GM19372 (cell line): ENCODE results near the gene FHDC1.
"Not testable (repeated sequence)": the region's sequence is repeated elsewhere in the genome, so short reads cannot be mapped to it uniquely, and the experiment has no call there.

Experiments
- ATAC-seq: cut with Tn5 transposase; IDR thresholded peaks from one replicate; pipeline ENCODE4 v1.9.1; 2021; ENCODE audit warnings: mild to moderate bottlenecking, low read depth, moderate library complexity; ENCODE audit not compliant: unreplicated experiment

Gene FHDC1

DNA sequence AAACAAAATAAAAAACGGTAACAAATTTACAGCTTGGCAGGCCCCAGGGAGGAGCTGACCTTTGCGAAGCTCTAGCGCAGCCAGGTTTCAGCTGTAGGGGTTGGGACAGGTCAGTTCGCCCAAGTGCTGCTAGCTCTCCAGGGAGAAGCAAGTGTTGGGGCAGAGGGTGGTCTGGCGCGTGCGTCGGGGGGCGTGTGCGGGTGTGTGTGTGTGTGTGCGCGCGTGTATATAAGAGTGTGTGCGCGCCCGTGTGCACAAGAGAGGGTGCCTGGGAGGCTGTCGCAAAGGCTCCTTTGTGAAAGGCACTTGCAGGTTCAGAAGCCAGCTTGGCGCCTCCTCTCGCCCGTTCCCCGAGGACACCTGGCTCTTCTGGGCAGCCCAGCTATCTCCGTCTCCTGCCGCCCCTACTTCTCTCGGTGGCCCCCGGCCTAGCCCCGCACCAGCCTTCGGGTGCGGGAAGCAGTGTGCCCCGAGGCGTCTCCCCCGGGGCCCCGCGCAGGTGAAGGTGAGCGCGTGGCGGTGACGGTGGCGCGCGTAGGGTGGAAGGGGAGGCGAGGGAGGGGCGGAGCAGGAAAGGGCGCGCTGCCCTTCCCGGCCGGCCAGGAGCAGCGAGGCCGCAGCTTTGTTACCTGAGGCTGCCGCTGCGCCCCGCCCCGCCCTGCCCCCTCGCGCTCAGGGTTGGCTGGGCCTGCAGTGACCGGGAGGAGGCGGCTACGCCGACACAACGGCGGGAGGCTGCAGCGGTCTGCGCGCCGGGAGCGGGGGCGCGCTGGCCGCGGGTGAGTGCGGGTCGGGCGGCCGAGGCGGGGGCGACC lies at the start of gene FHDC1:
TSS of gene FHDC1 (plus strand) at position 693 of the 815 bp plus-strand sequence. CDS start 6,735 bp downstream, outside the sequence.
- no peak for ATAC-seq

- no peak for ATAC-seq
These were observed 48.1 kb upstream of the FHDC1 start for GRCh38 chr4:152887981-152888380.

DNA sequence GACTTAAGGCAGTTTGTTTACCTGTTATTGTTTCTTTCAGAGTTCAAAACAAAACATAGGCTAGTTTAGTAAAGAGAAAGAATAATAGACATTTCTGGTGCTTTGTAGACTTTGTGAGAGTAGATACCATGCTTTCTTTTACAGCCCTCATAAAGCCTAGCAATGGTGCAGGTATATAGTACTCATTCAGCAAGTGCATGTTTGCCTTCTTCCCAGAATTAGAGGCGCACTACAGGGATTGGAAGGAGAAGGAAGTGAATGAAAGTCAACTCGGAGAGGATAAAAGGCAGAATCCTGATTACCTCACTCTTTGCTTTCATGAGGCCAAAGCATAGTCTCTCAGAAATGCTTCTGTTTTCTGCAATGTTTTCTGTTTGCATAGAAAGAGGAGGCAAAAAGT lies 43.1 kb upstream of the FHDC1 start:
- no peak for ATAC-seq

- no peak for ATAC-seq
These were observed 41.5 kb upstream of the FHDC1 start for GRCh38 chr4:152894673-152895072.

- ATAC-seq, result no peak
These were observed 39.3 kb upstream of the FHDC1 start for GRCh38 chr4:152896811-152897210.

DNA sequence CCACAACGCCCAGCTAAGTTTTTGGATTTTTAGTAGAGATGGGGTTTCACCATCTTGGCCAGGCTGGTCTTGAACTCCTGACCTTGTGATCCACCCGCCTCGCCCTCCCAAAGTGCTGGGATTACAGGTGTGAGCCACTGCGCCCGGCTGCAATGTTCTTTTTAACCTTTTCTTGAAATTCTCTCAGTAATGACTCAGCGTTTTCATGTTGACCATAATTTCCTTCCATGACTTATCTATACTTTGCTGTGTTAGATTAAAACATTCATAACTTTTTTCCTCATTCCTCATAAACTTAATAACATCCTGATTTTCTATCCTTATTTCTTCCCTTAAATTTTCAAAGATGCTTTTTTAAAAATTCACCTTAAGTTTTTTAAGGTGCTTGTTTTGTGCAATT lies 38.0 kb upstream of the FHDC1 start:
- ATAC-seq, result not testable (repeated sequence)

GRCh38 chr4:152898606-152899005 lies 37.5 kb upstream of the FHDC1 start:
- ATAC-seq, result no peak

GRCh38 chr4:152900395-152900794 lies 35.7 kb upstream of the FHDC1 start:
- ATAC-seq, result no peak

- no peak for ATAC-seq
These were observed 34.9 kb upstream of the FHDC1 start for GRCh38 chr4:152901205-152901604.

- no peak for ATAC-seq
These were observed 32.5 kb upstream of the FHDC1 start for GRCh38 chr4:152903658-152904057.

DNA sequence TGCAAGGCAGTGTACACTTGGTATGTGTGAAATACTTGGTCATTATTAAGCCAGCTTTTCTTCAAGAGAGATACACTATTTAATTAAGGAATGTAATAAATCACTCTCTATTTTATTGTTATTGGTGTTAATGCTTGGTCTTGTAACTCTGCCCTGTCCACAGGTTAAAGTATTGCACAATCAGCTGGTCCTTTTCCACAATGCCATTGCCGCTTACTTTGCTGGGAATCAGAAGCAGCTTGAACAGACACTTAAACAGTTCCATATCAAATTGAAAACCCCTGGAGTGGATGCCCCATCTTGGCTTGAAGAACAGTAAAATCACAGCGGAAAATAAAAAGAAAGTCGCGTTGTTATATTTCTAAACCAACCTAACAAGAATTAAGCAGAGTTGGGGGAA lies 26.2 kb upstream of the FHDC1 start:
- no peak for ATAC-seq

DNA sequence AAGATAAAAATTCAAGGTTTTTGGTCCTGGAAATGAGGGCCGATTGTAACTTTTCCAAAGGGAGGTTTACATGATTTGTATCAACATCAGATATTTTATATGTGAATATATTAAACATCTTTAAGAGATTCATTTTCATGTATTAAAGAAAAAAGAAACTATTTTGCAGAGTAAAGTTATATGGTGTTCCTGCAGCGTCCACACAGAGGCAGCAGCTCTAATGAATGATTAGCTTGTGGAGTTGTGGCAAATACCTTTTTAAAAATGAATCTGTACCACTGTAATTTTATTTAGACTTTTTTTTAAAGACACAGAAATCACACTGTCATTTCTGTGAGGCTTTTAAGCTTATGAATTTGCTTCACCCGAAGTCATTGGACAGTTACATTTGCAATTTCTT lies 25.6 kb upstream of the FHDC1 start:
- no peak for ATAC-seq

GRCh38 chr4:152917543-152918395 lies 18.4 kb upstream of the FHDC1 start:
- no peak for ATAC-seq

DNA sequence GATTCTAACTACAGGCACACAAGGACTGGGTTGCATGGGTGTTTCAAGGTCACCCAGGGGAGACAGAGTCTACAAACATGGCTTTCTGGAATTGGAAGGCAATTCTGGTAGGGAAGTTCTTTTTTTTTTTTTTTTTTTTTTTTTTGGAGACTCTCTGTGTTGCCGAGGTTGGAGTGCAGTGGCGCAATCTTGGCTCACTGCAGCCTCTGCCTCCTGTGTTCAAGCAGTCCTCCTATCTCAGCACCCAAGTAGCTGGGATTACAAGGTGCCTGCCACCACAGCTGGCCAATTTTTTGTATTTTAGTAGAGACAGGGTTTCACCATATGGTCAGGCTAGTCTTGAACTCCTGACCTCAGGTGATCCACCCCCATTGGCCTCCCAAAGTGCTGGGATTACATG lies 16.3 kb upstream of the FHDC1 start:
- ATAC-seq, result no peak

DNA sequence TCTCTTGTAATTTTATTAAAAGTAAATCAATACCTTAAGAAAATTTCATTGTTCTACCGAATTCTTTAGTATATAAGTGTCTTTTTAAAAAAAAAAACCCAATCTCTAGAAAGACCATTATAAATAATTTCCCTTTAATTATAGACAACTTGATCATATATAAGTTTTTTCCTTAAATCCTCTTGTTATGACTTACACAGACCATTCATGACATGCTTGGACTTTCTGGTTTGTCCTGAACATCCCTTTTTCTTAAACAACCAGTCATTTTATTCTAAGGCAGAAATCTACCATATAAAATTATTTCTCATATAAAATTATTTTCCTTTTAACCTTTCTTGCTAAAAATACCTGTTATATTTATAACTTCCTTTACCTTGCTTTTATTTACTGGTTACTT lies 15.4 kb upstream of the FHDC1 start:
- ATAC-seq, result no peak

DNA sequence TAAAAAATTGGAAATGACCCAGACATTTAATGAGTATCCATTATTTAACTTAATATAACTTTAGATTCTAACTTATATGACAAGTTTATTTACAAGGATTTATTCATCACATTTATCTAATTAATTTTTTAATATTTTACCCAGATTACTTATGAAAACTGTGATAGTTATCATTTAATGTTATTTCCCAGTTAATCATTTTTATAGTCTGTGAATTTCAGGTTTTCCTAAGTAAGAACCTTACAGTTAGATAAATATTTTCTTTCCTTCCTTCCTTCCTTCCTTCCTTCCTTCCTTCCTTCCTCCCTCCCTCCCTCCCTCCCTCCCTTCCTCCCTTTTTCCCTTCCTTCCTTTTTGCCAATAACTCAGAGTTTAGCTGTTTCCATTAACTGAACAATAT lies 14.8 kb upstream of the FHDC1 start:
- no peak for ATAC-seq

- ATAC-seq, result no peak
These were observed 10.3 kb upstream of the FHDC1 start for GRCh38 chr4:152925851-152926250.

DNA sequence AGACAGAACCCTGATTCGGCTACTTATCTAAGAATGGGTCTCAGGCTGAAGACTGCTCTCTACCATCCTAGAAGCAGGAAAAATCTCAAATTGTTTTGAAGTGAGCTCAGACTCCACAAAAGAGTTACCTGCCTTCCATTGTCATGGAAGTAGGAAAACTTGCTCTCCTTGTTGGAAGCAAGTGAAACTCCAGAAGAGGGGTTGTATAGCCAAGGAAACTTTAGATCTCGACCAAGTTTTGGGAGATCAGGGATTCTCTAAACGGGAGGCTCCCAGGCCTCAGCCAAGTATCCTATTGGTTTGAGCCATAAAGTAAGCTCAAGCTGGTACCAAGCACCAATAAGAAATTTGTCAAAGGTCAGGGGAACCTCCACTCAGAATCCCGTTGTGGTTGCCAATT lies 9.2 kb upstream of the FHDC1 start:
- ATAC-seq, result no peak

GRCh38 chr4:152927737-152928136 lies 8.4 kb upstream of the FHDC1 start:
- ATAC-seq, result no peak

- no peak for ATAC-seq
These were observed 7.8 kb upstream of the FHDC1 start for GRCh38 chr4:152928286-152928685.

DNA sequence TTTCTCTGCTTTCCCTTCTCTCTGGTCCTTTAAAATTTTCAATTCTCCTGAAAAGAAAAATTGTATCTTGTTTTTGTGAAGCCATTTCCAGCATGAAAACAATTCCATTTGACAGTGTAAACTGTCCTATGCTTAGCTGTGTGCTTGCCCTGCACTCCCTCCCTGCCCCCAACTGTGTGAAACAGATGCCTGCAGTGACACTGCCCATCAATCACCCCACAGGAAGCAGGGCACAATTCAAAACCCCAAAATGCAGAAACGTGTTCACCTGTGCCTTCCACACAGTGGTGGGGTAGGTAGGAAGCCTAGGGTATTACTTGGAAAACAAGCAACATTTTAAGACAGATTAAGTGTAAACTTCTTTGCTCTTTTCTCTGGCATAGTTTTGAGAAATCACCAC lies 6.2 kb upstream of the FHDC1 start:
- no peak for ATAC-seq

DNA sequence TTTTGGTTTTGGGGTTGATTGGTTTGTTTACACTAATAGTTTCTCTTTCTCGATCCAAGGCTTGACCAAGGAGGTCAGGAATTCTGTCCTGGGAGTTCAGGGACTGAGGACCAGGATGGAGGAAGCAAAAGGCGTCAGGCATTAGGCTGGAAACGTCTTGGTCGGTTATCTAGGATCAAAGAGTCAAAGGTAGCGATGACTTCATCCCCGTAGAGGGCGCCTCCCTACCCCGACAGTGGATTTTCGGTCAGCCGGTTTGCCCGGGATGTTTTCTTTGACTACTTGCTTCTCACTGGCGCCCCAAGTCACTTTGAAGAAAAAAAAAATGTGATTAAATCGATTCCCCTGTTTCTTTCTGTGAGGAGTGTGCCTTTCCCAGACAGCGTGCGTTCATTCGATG lies 980 bp upstream of the FHDC1 start:
- ATAC-seq, result no peak
